ENCODE results near the gene OR2J2. TPM values are rescaled to one million over a fixed set of nuclear protein-coding genes. Genes with fewer than 3 reads are reported as not detected.
"Not testable (repeated sequence)": the region's sequence is repeated elsewhere in the genome, so short reads cannot be mapped to it uniquely, and the experiment has no call there.

The OR2J2 gene
- total and polyA plus RNA-seq, 12 donors: not detected

- no peaks in the 10 kb centered on the region for H3K36me3 ChIP-seq (replicated peaks in 1 of 2)
- no peaks in the 10 kb centered on the region for H3K27me3 ChIP-seq
- no peaks in the 10 kb centered on the region for H3K4me1 ChIP-seq (replicated peaks in 1 of 2)
- no peak for TF ChIP-seq POLR2A (IDR thresholded peaks at IDR 0.05)
- TF ChIP-seq, protein P1, sequence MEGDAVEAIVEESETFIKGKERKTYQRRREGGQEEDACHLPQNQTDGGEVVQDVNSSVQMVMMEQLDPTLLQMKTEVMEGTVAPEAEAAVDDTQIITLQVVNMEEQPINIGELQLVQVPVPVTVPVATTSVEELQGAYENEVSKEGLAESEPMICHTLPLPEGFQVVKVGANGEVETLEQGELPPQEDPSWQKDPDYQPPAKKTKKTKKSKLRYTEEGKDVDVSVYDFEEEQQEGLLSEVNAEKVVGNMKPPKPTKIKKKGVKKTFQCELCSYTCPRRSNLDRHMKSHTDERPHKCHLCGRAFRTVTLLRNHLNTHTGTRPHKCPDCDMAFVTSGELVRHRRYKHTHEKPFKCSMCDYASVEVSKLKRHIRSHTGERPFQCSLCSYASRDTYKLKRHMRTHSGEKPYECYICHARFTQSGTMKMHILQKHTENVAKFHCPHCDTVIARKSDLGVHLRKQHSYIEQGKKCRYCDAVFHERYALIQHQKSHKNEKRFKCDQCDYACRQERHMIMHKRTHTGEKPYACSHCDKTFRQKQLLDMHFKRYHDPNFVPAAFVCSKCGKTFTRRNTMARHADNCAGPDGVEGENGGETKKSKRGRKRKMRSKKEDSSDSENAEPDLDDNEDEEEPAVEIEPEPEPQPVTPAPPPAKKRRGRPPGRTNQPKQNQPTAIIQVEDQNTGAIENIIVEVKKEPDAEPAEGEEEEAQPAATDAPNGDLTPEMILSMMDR (IDR thresholded peaks at IDR 0.05): no peak
- intact Hi-C loops (cut with DNase I): no loop called here
- WGBS, 4 donors: 83 to 97% (median 94%) methylated on average over 1 of the region's 1 CpG
- no peak for DNase-seq
- no peak overlapping the region for H3K4me3 ChIP-seq
- no peak overlapping the region for H3K27ac ChIP-seq
- no peaks in the 10 kb centered on the region for H3K9me3 ChIP-seq (replicated peaks in 1 of 3)
Observed at GRCh38 chr6:29141606-29142005, 29.1 kb upstream of the OR2J2 start.

DNA sequence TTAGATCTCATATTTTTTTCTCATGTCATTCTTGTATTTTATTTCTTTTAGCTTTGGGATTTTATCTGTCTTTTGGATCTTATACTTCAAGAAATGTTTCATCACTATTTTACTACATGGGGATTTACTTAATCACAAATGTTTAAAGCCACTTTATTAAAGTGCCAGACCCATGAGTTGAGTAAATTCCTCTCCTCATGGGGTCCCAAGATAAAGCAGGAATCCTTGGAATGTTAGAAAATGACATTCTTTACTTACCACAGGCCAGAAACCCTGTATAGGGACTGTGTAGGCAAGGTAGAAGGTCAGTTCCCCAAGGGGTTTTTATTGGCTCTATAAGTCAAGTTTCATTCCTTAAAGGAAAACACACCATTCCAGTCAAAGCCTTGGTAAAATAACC lies 28.4 kb upstream of the OR2J2 start:
- Histone ChIP-seq H3K27ac (no peak overlapping the region), H3K36me3 (replicated peaks in 1 of 2) (no peaks in the 10 kb centered on the region), H3K4me3 (no peak overlapping the region), H3K27me3 (no peaks in the 10 kb centered on the region), H3K9me3 (replicated peaks in 1 of 3) (no peaks in the 10 kb centered on the region), H3K4me1 (replicated peaks in 1 of 2) (no peaks in the 10 kb centered on the region)
- no peak for TF ChIP-seq POLR2A (IDR thresholded peaks at IDR 0.05)
- TF ChIP-seq, protein P1 (IDR thresholded peaks at IDR 0.05): no peak
- no peak for DNase-seq
- intact Hi-C loops (cut with DNase I): no loop called here

DNA sequence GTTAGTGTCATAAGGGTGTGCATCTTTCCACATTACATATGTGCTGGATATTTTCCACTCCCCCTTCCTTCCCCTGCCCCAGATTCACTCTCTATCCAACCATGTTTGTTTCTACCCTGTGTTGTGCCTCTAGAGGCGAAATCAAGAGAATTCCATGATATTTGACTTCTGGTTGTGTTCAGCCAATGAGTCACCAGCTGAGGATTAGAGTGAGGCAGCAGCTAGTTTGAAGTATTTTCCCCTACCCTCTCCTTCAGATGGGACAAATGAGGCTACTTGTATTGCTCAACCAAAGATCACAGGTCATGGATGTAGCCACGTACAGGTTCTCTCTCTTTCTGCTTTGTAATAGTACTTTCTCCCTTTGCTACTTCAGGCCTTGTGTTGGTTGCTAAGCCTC lies 24.5 kb upstream of the OR2J2 start:
- Histone ChIP-seq H3K9me3 (replicated peaks in 1 of 3) (no peaks in the 10 kb centered on the region), H3K27ac (no peak overlapping the region), H3K4me1 (replicated peaks in 1 of 2) (no peaks in the 10 kb centered on the region), H3K27me3 (no peaks in the 10 kb centered on the region), H3K4me3 (no peak overlapping the region), H3K36me3 (replicated peaks in 1 of 2) (no peaks in the 10 kb centered on the region)
- WGBS, 4 donors: 56 to 68% (median 62%) methylated on average over 2 of the region's 2 CpGs
- TF ChIP-seq, protein P1 (IDR thresholded peaks at IDR 0.05): no peak
- TF ChIP-seq POLR2A (IDR thresholded peaks at IDR 0.05): no peak
- no peak for DNase-seq
- intact Hi-C loops (cut with DNase I): no loop called here

GRCh38 chr6:29147074-29147473 lies 23.6 kb upstream of the OR2J2 start:
- Histone ChIP-seq H3K27ac (no peak overlapping the region), H3K36me3 (replicated peaks in 1 of 2) (no peaks in the 10 kb centered on the region), H3K9me3 (replicated peaks in 1 of 3) (no peaks in the 10 kb centered on the region), H3K4me1 (replicated peaks in 1 of 2) (no peaks in the 10 kb centered on the region), H3K4me3 (no peak overlapping the region), H3K27me3 (no peaks in the 10 kb centered on the region)
- TF ChIP-seq POLR2A (IDR thresholded peaks at IDR 0.05): no peak
- TF ChIP-seq, protein P1 (IDR thresholded peaks at IDR 0.05): no peak
- 87 to 92% (median 89%) methylated on average over 3 of the region's 3 CpGs for WGBS, 4 donors
- intact Hi-C loops (cut with DNase I): no loop called here
- DNase-seq: no peak

DNA sequence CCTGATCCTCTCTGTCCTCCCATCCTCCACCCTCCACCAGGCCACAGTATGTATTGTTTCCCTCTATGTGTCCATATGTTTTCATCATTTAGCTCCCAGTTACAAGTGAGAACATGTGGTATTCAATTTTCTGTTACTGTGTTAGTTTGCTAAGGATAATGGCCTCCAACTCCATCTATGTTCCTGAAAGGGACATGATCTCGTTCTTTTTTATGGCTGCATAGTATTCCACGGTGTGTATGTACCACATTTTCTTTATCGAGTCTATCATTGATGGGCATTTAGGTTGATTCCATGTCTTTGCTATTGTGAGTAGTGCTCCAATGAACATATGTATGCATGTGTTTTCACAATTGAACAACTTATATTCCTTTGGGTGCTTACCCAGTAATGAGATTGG lies 21.3 kb upstream of the OR2J2 start:
- H3K9me3 ChIP-seq (replicated peaks in 1 of 3); intact Hi-C loops (cut with DNase I); H3K27me3 ChIP-seq; H3K4me3 ChIP-seq; H3K27ac ChIP-seq; DNase-seq; H3K36me3 ChIP-seq (replicated peaks in 1 of 2); H3K4me1 ChIP-seq (replicated peaks in 1 of 2): not testable (repeated sequence)
- 69 to 80% (median 73%) methylated on average over 3 of the region's 3 CpGs for WGBS, 4 donors

Data from adrenal gland (tissue), 12 donors.